Activated CD8-positive, alpha-beta memory T cell treated with anti-CD3 and anti-CD28 coated beads for 1 hour (primary cell): ENCODE measurements around the gene DIAPH2.
"Not testable (repeated sequence)": the region's sequence is repeated elsewhere in the genome, so short reads cannot be mapped to it uniquely, and the experiment has no call there.

Source experiments
- DNase-seq, 2 donors: peaks; one replicate each; pipeline ENCODE4 v3.0.0-alpha.2; 2020; ENCODE audit warnings: low read depth in 1 of 2; ENCODE audit errors: extremely low read depth in 1 of 2

Gene DIAPH2

GRCh38 chrX:97366237-97366636 lies 681.6 kb downstream of the DIAPH2 start:
- DNase-seq = no peak

GRCh38 chrX:97367125-97367524 lies 682.5 kb downstream of the DIAPH2 start:
- no peak for DNase-seq

GRCh38 chrX:97369947-97370346 lies 685.3 kb downstream of the DIAPH2 start:
- DNase-seq = no peak

- DNase-seq = no peak
Observed at GRCh38 chrX:97372001-97372766, 687.5 kb downstream of the DIAPH2 start.

GRCh38 chrX:97374266-97374665 lies 689.6 kb downstream of the DIAPH2 start:
- no peak for DNase-seq

GRCh38 chrX:97380200-97380599 lies 695.6 kb downstream of the DIAPH2 start:
- DNase-seq = no peak

- DNase-seq = no peak
Observed at GRCh38 chrX:97384685-97385084, 700.0 kb downstream of the DIAPH2 start.

GRCh38 chrX:97387004-97387403 lies 702.4 kb downstream of the DIAPH2 start:
- no peak for DNase-seq

GRCh38 chrX:97389761-97390192 lies 705.1 kb downstream of the DIAPH2 start:
- no peak for DNase-seq

GRCh38 chrX:97397371-97397770 lies 712.7 kb downstream of the DIAPH2 start:
- no peak for DNase-seq

- no peak for DNase-seq
Observed at GRCh38 chrX:97398030-97398551, 713.4 kb downstream of the DIAPH2 start.

- DNase-seq = no peak
Observed at GRCh38 chrX:97399400-97399799, 714.8 kb downstream of the DIAPH2 start.

- no peak for DNase-seq
Observed at GRCh38 chrX:97400492-97400891, 715.9 kb downstream of the DIAPH2 start.

- no peak for DNase-seq
Observed at GRCh38 chrX:97401154-97401553, 716.5 kb downstream of the DIAPH2 start.

- no peak for DNase-seq
Observed at GRCh38 chrX:97401586-97402136, 717.0 kb downstream of the DIAPH2 start.

- no peak for DNase-seq
Observed at GRCh38 chrX:97402333-97402732, 717.7 kb downstream of the DIAPH2 start.

- no peak for DNase-seq
Observed at GRCh38 chrX:97402903-97403302, 718.3 kb downstream of the DIAPH2 start.

- no peak for DNase-seq
Observed at GRCh38 chrX:97405031-97405660, 720.5 kb downstream of the DIAPH2 start.

GRCh38 chrX:97409632-97410415 lies 725.2 kb downstream of the DIAPH2 start:
- DNase-seq = not testable (repeated sequence)

GRCh38 chrX:97416461-97416860 lies 731.8 kb downstream of the DIAPH2 start:
- DNase-seq = no peak

- no peak for DNase-seq
Observed at GRCh38 chrX:97429101-97429500, 744.5 kb downstream of the DIAPH2 start.
